H1 (cell line): ENCODE data around the gene BRD4. TPM values are rescaled to one million over a fixed set of nuclear protein-coding genes. Genes with fewer than 3 reads are reported as not detected.

Experiments
- CTCF ChIA-PET: fragments of 300-600 bp; sonication (Branson Sonifier 250); formaldehyde crosslinking; loops from one replicate; lab custom pipeline; 2021; ENCODE audit not compliant: partially characterized antibody; lab: Charles Lee
- POLR2A ChIA-PET: fragments of 300-600 bp; sonication (Branson Sonifier 250); formaldehyde crosslinking; loops from one replicate; lab custom pipeline; 2021; ENCODE audit warnings: inconsistent platforms; ENCODE audit not compliant: partially characterized antibody; lab: Charles Lee
- DNase-seq, 2 experiments: peaks; one replicate each; pipeline versions ENCODE4 v3.0.0 to v3.0.0-alpha.2; 2010 to 2022; ENCODE audit warnings: low spot score in 2 of 2, low read depth in 1 of 2, mixed read lengths in 1 of 2
- FAIRE-seq: peaks from 2 replicates; lab custom pipeline; 2011; peaks lifted over from hg19 to GRCh38; lab: Jason Lieb, UNC
- H2AFZ ChIP-seq: 2 replicates; pipeline ENCODE4 v1.8.1; 2012; ENCODE audit warnings: low read length, inconsistent platforms
- H2AK5ac ChIP-seq: 2 replicates; pipeline ENCODE4 v1.6.1; 2013; ENCODE audit warnings: low read depth, low read length
- H2BK120ac ChIP-seq: replicated peaks from 2 replicates; pipeline ENCODE3; 2013; ENCODE audit warnings: low read depth, low read length, inconsistent platforms
- H2BK12ac ChIP-seq: 2 replicates; pipeline ENCODE4 v1.6.1; 2013; ENCODE audit warnings: low read depth, low read length
- H2BK15ac ChIP-seq: 2 replicates; pipeline ENCODE4 v1.6.1; 2013; ENCODE audit warnings: low read length
- H2BK20ac ChIP-seq: 2 replicates; pipeline ENCODE4 v1.6.1; 2013; ENCODE audit warnings: low read length
- H2BK5ac ChIP-seq: 2 replicates; pipeline ENCODE4 v1.6.1; 2013; ENCODE audit warnings: low read depth, low read length
- H3K14ac ChIP-seq: 2 replicates; pipeline ENCODE4 v1.6.1; 2013; ENCODE audit warnings: inconsistent platforms; ENCODE audit not compliant: insufficient read length
- H3K18ac ChIP-seq: 2 replicates; pipeline ENCODE4 v1.6.1; 2013; ENCODE audit warnings: low read length; ENCODE audit errors: extremely low read depth
- H3K23ac ChIP-seq: 2 replicates; pipeline ENCODE4 v1.6.1; 2013; ENCODE audit warnings: inconsistent platforms; ENCODE audit not compliant: insufficient read length
- H3K23me2 ChIP-seq: 2 replicates; pipeline ENCODE4 v1.6.1; 2013; ENCODE audit warnings: low read depth, low read length
- H3K27ac ChIP-seq: 2 replicates; pipeline ENCODE4 v1.6.1; 2011; ENCODE audit warnings: low read depth, low read length, inconsistent platforms
- H3K27me3 ChIP-seq, 4 experiments: replicated peaks in 1 of 4; 1 replicate in 1 of 4; 2 replicates in 3 of 4; pipeline versions ENCODE4 v1.6.1 to v1.8.1; 2011 to 2013; ENCODE audit warnings: low read length in 3 of 4, mild to moderate bottlenecking in 3 of 4, inconsistent platforms in 2 of 4, mixed read lengths in 2 of 4, moderate library complexity in 1 of 4; ENCODE audit not compliant: control insufficient read depth in 3 of 4, insufficient read depth in 3 of 4; ENCODE audit errors: extremely low read depth in 1 of 4
- H3K36me3 ChIP-seq, 4 experiments: 2 replicates each; pipeline versions ENCODE4 v1.6.1 to v1.8.1; 2011 to 2013; ENCODE audit warnings: mild to moderate bottlenecking in 4 of 4, low read length in 3 of 4, moderate library complexity in 2 of 4, control low read depth in 1 of 4, inconsistent platforms in 1 of 4; ENCODE audit not compliant: insufficient read depth in 4 of 4, control insufficient read depth in 2 of 4
- H3K4ac ChIP-seq: replicated peaks from 2 replicates; pipeline ENCODE3; 2013; ENCODE audit warnings: low read length, low read depth, mixed read lengths, inconsistent platforms; ENCODE audit not compliant: insufficient read length
- H3K4me1 ChIP-seq, 4 experiments: replicated peaks in 1 of 4; 1 replicate in 1 of 4; 2 replicates in 3 of 4; pipeline versions ENCODE4 v1.6.1 to v1.8.1; 2011 to 2013; ENCODE audit warnings: low read length in 3 of 4, inconsistent platforms in 2 of 4, mixed read lengths in 1 of 4; ENCODE audit not compliant: insufficient read depth in 4 of 4, control insufficient read depth in 3 of 4
- H3K4me2 ChIP-seq, 2 experiments: 2 replicates each; pipeline versions ENCODE4 v1.6.1 to v1.8.1; 2011 to 2013; ENCODE audit warnings: low read depth in 2 of 2, low read length in 2 of 2, control low read depth in 1 of 2, inconsistent platforms in 1 of 2, mild to moderate bottlenecking in 1 of 2; ENCODE audit not compliant: insufficient read depth in 1 of 2
- H3K4me3 ChIP-seq, 4 experiments: fragments of 200-600, 300-600 bp in 1 of 4; sonication (generic), shearing (Covaris generic), sonication (Bioruptor Twin) in 1 of 4; 2 replicates each; pipeline versions ENCODE4 v1.5.1 to v1.8.1; 2011 to 2016; ENCODE audit warnings: low read length in 4 of 4, low read depth in 3 of 4, control low read depth in 2 of 4, inconsistent platforms in 2 of 4, mild to moderate bottlenecking in 2 of 4, mixed read lengths in 1 of 4, moderate library complexity in 1 of 4; ENCODE audit not compliant: insufficient read depth in 2 of 4; ENCODE audit errors: extremely low read depth in 1 of 4
- H3K56ac ChIP-seq: replicated peaks from 2 replicates; pipeline ENCODE3; 2013; ENCODE audit warnings: low read depth, mild to moderate bottlenecking, mixed read lengths, low read length, inconsistent platforms; ENCODE audit not compliant: insufficient read length
- H3K79me1 ChIP-seq: 2 replicates; pipeline ENCODE4 v1.6.1; 2013; ENCODE audit warnings: low read depth, low read length, control low read depth
- H3K79me2 ChIP-seq, 2 experiments: 2 replicates each; pipeline versions ENCODE4 v1.6.1 to v1.8.1; 2012 to 2013; ENCODE audit warnings: low read length in 2 of 2, mild to moderate bottlenecking in 2 of 2, inconsistent platforms in 1 of 2; ENCODE audit not compliant: insufficient read depth in 2 of 2, control insufficient read depth in 1 of 2
- H3K9ac ChIP-seq, 4 experiments: replicated peaks in 1 of 4; 1 replicate in 1 of 4; 2 replicates in 3 of 4; pipeline versions ENCODE4 v1.6.1 to v1.8.1; 2011 to 2013; ENCODE audit warnings: low read depth in 3 of 4, low read length in 3 of 4, control low read depth in 2 of 4, mild to moderate bottlenecking in 2 of 4, moderate library complexity in 2 of 4, inconsistent platforms in 1 of 4; ENCODE audit errors: extremely low read depth in 1 of 4
- H3K9me3 ChIP-seq, 2 experiments: 2 replicates each; pipeline versions ENCODE4 v1.6.1 to v1.8.1; 2012 to 2013; ENCODE audit warnings: mild to moderate bottlenecking in 2 of 2, moderate library complexity in 2 of 2, control low read depth in 1 of 2, inconsistent platforms in 1 of 2, low read depth in 1 of 2, low read length in 1 of 2, mixed read lengths in 1 of 2; ENCODE audit not compliant: insufficient read depth in 2 of 2
- H4K20me1 ChIP-seq, 2 experiments: replicated peaks in 1 of 2; 2 replicates each; pipeline versions ENCODE3 to v1.8.1; 2011 to 2013; ENCODE audit warnings: inconsistent platforms in 2 of 2, low read length in 2 of 2, mild to moderate bottlenecking in 1 of 2; ENCODE audit not compliant: insufficient read depth in 2 of 2, control insufficient read depth in 1 of 2
- H4K5ac ChIP-seq: 2 replicates; pipeline ENCODE4 v1.6.1; 2013; ENCODE audit warnings: low read length, low read depth, mixed read lengths, inconsistent platforms; ENCODE audit not compliant: insufficient read length
- H4K8ac ChIP-seq: 2 replicates; pipeline ENCODE4 v1.8.0; 2013; ENCODE audit warnings: mild to moderate bottlenecking, moderate library complexity, low read length, inconsistent platforms; ENCODE audit not compliant: insufficient read depth; ENCODE audit errors: extremely low read depth
- H4K91ac ChIP-seq: replicated peaks from 2 replicates; pipeline ENCODE3; 2013; ENCODE audit warnings: low read length, mixed read lengths, inconsistent platforms; ENCODE audit not compliant: insufficient read length
- ATF2 ChIP-seq: IDR thresholded peaks from 2 replicates; pipeline ENCODE4 v1.6.1; 2012; ENCODE audit warnings: low read length, inconsistent platforms
- CBX5 ChIP-seq: fragments of 300-800, 300-1000 bp; sonication (generic); IDR thresholded peaks from 2 replicates; pipeline ENCODE4 v1.7.1; 2016; ENCODE audit warnings: antibody characterized with exemption, low read length, low read depth
- CHD2 ChIP-seq: IDR thresholded peaks from 2 replicates; pipeline ENCODE4 v1.6.1; 2012; ENCODE audit warnings: low read length, improper control_type of control experiment
- RFX5 ChIP-seq: IDR thresholded peaks from 2 replicates; pipeline ENCODE4 v1.6.1; 2011; ENCODE audit warnings: low read depth, low read length, improper control_type of control experiment, borderline replicate concordance
- SUZ12 ChIP-seq: fragments of 200-600 bp; sonication (generic); IDR thresholded peaks from 2 replicates; pipeline ENCODE4 v1.6.1; 2012; ENCODE audit warnings: mild to moderate bottlenecking, inconsistent platforms, low read length, moderate library complexity, mixed read lengths
- ZNF274 ChIP-seq: IDR thresholded peaks from 2 replicates; pipeline ENCODE4 v1.7.0; 2012; ENCODE audit warnings: low read length, borderline replicate concordance; ENCODE audit errors: extremely low read depth
- WGBS, 2 experiments: shearing (Covaris generic) in 1 of 2; methylation state at CpG; one replicate each; pipeline versions ENCODE4 v1.1.6 to v1.1.7; 2013 to 2015; ENCODE audit warnings: low lambda C conversion rate in 2 of 2, mixed read lengths in 2 of 2, inconsistent platforms in 1 of 2, low coverage in 1 of 2, missing lambda C conversion rate in 1 of 2; ENCODE audit not compliant: insufficient replicate concordance in 2 of 2, insufficient coverage in 1 of 2, insufficient read length in 1 of 2; ENCODE audit errors: extremely low coverage in 1 of 2, missing lambda C conversion rate in 1 of 2; 5-methylcytosine and 5-hydroxymethylcytosine counted together
- polyA plus RNA-seq, 7 experiments: library from polyadenylated mRNA; depleted of rRNA in 3 of 7; stranded (reverse) in 5 of 7; unstranded in 2 of 7; fragments of >200 nt in 5 of 7; fragments of 200-250 nt in 2 of 7; gene quantifications; 1 replicate in 5 of 7; 2 replicates in 1 of 7; 4 replicates in 1 of 7; pipeline versions ENCODE4 v1.2.1 to v1.2.3, GENCODE V29; 2011 to 2013; ENCODE audit warnings: missing spikeins in 2 of 7, mixed read lengths in 2 of 7
- total RNA-seq: library from RNA; stranded (reverse); fragmentation: NEBNext Ultra II Directional; extraction: Animal tissue kit (Norgen Biotek cat#: 25700); gene quantifications from 2 replicates; pipeline ENCODE4 v1.2.1, GENCODE V29; 2021

The BRD4 gene
- total and polyA plus RNA-seq, 2 of the 8 experiments (the other 6 are each of a cell fraction or from before 2014, with no cell fraction given), result 14.1 to 146 TPM

- Histone ChIP-seq H2AFZ (no peak overlapping the region), H3K14ac (no peak overlapping the region), H3K27ac (no peak overlapping the region), H3K79me1 (peaks cover 18% of the 10 kb centered on the region), H3K4ac (no peak overlapping the region), H3K4me2 (no peak overlapping the region), H3K79me2 (peaks cover 85 to 99% of the 10 kb centered on the region in 2 experiments), H4K5ac (no peak overlapping the region), H2BK15ac (no peak overlapping the region), H3K36me3 (no peaks in the 10 kb centered on the region), H2BK20ac (no peak overlapping the region), H4K91ac (no peak overlapping the region), H3K56ac (no peak overlapping the region), H3K18ac (no peak overlapping the region), H2BK5ac (no peak overlapping the region), H3K4me1 (peaks cover 0 to 2% (median 0%) of the 10 kb centered on the region in 4 experiments), H3K4me3 (no peak overlapping the region), H4K8ac (no peak overlapping the region), H3K9me3 (no peaks in the 10 kb centered on the region), H3K23me2 (no peaks in the 10 kb centered on the region), H2BK120ac (no peak overlapping the region), H3K27me3 (no peaks in the 10 kb centered on the region), H3K23ac (no peak overlapping the region), H3K9ac (no peak overlapping the region), H4K20me1 (peaks cover 45 to 53% of the 10 kb centered on the region in 2 experiments), H2AK5ac (no peak overlapping the region), H2BK12ac (no peak overlapping the region)
- TF ChIP-seq CBX5 (no peak), RFX5 (no peak), CHD2 (no peak), ATF2 (no peak), ZNF274 (no peak), SUZ12 (no peak)
- no peak for FAIRE-seq
- WGBS, 2 experiments, result 91% methylated on average over 7 of the region's 7 CpGs; no CpG with 5 or more reads in 1 of the 2 experiments
- no peak for DNase-seq
- ChIA-PET CTCF (interaction anchor here (1.1 to 1.8 kb wide), 3 partner anchors 11 to 116 kb away, joined by 3 to 7 read pairs (median 4); partner anchors contain the start of gene AKAP8L), POLR2A (interaction anchor here (0.9 to 1.7 kb wide), 4 partner anchors 13 to 115 kb away, joined by 3 to 8 read pairs (median 6); no protein-coding TSS in a partner anchor)
Measured at GRCh38 chr19:15303105-15303780, 29.1 kb downstream of the BRD4 start.
